ENCODE measurements around the gene IQCC. TPM values are rescaled to one million over a fixed set of nuclear protein-coding genes. Genes with fewer than 3 reads are reported as not detected.
A peak's percentile ranks its signal among the peaks of the same experiment; 100 is the strongest.

IQCC gene
- total RNA-seq, 1 donor from 2014 or later = 1.9 TPM

DNA sequence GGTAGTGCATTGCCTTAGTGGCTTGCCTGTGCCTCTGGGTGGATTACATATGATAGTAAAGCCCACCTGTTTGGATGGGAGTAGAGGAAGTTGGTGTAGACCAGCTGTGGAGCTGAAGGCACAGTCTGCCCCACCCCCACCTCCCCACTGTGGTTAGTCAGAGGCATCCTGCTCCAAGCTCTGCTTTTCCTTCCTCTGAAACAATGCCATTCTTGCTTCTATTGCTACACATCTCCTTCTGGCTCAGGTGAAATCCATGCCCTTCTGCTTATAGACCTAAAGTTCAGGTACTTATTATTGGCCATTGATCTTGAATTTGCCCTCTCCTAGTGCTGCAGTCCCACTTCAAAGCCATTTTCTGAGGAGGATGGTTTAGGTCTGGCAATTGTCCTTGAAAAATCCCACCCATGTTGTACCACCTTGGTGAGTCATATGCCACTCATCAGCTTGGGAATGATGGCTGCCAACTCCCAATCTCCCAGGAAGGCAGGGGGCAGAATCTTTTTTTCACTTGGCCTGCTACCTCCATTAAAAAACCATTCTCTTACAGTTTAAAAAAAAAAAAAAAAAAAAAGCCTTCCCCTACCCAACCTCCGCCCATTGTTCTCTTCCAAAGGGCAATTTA, 32.7 kb upstream of the IQCC start:
- TF ChIP-seq, protein P1, sequence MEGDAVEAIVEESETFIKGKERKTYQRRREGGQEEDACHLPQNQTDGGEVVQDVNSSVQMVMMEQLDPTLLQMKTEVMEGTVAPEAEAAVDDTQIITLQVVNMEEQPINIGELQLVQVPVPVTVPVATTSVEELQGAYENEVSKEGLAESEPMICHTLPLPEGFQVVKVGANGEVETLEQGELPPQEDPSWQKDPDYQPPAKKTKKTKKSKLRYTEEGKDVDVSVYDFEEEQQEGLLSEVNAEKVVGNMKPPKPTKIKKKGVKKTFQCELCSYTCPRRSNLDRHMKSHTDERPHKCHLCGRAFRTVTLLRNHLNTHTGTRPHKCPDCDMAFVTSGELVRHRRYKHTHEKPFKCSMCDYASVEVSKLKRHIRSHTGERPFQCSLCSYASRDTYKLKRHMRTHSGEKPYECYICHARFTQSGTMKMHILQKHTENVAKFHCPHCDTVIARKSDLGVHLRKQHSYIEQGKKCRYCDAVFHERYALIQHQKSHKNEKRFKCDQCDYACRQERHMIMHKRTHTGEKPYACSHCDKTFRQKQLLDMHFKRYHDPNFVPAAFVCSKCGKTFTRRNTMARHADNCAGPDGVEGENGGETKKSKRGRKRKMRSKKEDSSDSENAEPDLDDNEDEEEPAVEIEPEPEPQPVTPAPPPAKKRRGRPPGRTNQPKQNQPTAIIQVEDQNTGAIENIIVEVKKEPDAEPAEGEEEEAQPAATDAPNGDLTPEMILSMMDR (IDR thresholded peaks at IDR 0.05; ENCODE audit: unreplicated experiment) = no peak
- no peaks in the 10 kb centered on the region for H3K9me3 Mint-ChIP-seq (ENCODE audit: unreplicated experiment)
- H3K4me3 Mint-ChIP-seq (ENCODE audit: unreplicated experiment) = no peak overlapping the region
- peaks cover 23% of the 10 kb centered on the region for H3K4me1 Mint-ChIP-seq (ENCODE audit: unreplicated experiment)
- peak overlapping the region; percentile 76 for H3K27ac Mint-ChIP-seq (ENCODE audit: unreplicated experiment)
- no peak for DNase-seq (ENCODE audit: low spot score)
- H3K27me3 Mint-ChIP-seq (ENCODE audit: unreplicated experiment) = peaks cover 6% of the 10 kb centered on the region
- peaks cover 30% of the 10 kb centered on the region for H3K36me3 Mint-ChIP-seq (ENCODE audit: low read depth, unreplicated experiment)

DNA sequence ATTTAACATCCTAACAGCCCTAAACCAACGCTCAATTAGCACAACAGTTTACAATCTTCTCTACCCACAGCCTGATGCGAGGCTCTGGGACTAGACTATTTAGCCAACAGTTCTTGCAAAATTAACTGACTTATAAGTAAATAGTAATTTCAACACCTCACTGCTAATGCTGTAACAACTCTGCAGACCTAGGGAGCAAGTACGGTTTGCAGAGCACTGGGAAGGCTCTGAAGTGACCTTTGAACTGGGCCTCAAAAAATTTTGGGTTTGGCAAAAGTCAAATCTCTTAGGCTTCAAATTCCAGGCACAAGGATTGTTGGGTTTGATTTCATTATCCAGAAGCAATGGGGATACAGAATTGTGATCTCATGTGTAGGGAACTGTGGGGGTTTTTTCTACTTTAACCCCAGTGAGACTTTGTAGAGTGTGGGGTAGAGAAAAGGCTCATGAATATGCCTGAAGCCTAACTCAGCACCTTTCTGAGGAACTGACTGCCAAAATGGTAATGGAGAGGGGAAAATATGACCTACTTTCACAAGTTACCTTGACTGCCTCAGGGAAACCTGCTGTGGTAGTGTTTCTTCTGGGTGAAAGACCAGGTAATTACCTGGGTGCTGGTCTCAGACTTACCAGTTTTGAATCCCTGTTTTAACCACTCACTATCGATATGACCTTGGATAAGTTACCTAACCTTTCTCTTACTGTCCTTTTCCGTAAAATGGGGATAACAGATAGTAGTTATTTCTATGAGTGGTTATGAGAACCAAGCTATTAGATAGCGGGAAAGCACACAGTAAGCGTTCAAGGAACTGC, 26.9 kb upstream of the IQCC start:
- TF ChIP-seq, protein P1 (IDR thresholded peaks at IDR 0.05; ENCODE audit: unreplicated experiment) = no peak
- peaks cover 4% of the 10 kb centered on the region for H3K27me3 Mint-ChIP-seq (ENCODE audit: unreplicated experiment)
- peaks cover 29% of the 10 kb centered on the region for H3K36me3 Mint-ChIP-seq (ENCODE audit: low read depth, unreplicated experiment)
- no peak for DNase-seq (ENCODE audit: low spot score)
- H3K4me3 Mint-ChIP-seq (ENCODE audit: unreplicated experiment) = peak overlapping the region; percentile 88
- peak overlapping the region; percentile 93 for H3K27ac Mint-ChIP-seq (ENCODE audit: unreplicated experiment)
- H3K4me1 Mint-ChIP-seq (ENCODE audit: unreplicated experiment) = peaks cover 26% of the 10 kb centered on the region
- H3K9me3 Mint-ChIP-seq (ENCODE audit: unreplicated experiment) = no peaks in the 10 kb centered on the region

DNA sequence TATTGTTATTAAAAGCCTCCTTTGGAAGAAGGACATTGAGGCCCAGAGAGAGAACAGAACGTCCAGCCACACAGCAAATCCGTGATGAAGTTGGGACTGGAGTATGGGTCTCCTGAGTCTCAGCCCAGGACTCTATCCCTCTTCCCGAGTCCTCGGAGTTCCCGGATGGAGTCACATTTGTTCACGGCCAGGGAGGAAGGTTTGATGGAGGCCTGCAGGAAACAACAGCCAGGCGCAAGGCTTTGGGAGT, 26.4 kb upstream of the IQCC start:
- Mint-ChIP-seq H3K9me3 (ENCODE audit: unreplicated experiment) (no peaks in the 10 kb centered on the region), H3K36me3 (ENCODE audit: low read depth, unreplicated experiment) (peaks cover 33% of the 10 kb centered on the region), H3K4me3 (ENCODE audit: unreplicated experiment) (peak overlapping the region; percentile 88), H3K27me3 (ENCODE audit: unreplicated experiment) (peaks cover 4% of the 10 kb centered on the region), H3K27ac (ENCODE audit: unreplicated experiment) (peak overlapping the region; percentile 93), H3K4me1 (ENCODE audit: unreplicated experiment) (peaks cover 26% of the 10 kb centered on the region)
- no peak for DNase-seq (ENCODE audit: low spot score)
- TF ChIP-seq, protein P1 (IDR thresholded peaks at IDR 0.05; ENCODE audit: unreplicated experiment) = no peak

DNA sequence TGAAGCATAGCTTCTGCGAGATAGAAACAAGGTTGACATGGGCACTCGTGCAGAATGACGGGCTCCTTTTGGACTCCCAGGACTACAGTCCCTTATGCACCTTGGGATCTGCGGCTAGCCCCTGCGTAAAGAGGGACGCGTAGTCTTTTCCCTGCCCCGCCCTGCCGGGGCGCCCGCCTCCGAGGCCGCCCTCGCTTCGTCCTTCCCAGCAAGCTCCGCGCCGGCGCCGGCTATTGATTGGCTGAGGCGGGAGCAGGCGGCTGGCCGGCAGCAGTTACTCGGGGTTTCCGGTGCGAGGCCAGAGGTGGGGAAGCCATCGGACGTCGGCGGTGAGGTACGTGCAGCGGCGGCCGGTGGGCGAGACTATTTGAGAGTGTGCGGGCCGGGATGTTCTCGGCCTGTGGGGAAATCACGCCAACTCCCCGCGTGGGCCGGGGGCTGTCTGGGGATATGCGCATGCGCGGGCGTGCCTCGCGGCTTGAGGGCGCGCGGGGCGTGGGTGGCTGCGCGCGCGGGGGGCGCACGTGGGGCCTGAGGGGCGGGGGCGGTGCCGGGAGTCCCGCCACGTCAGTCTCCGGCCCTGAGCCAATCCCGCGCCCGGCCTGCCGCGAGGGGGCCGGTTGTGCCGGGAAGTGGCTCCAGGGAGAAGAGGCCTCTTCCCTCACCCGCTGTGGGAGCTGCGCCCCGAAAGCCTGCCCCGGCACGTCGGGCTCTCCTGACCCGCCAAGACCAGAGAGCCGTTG, 25.9 kb upstream of the IQCC start, which contains the start of gene TXLNA:
Gene TXLNA (plus strand): TSS at position 233 of the 743 bp plus-strand sequence. CDS start 671 bp downstream, outside the sequence.
- Mint-ChIP-seq H3K27ac (ENCODE audit: unreplicated experiment) (peak within 1 kb of the TSS; percentile 93), H3K4me3 (ENCODE audit: unreplicated experiment) (peak within 1 kb of the TSS; percentile 92), H3K4me1 (ENCODE audit: unreplicated experiment) (peaks cover 26% of the 10 kb centered on the region), H3K36me3 (ENCODE audit: low read depth, unreplicated experiment) (peaks cover 37% of the 10 kb centered on the region), H3K9me3 (ENCODE audit: unreplicated experiment) (no peaks in the 10 kb centered on the region), H3K27me3 (ENCODE audit: unreplicated experiment) (peaks cover 4% of the 10 kb centered on the region)
- TF ChIP-seq, protein P1 (IDR thresholded peaks at IDR 0.05; ENCODE audit: unreplicated experiment) = no peak
- peak; percentile 89 for DNase-seq (ENCODE audit: low spot score)
